ENCODE results near the gene MYLK3.

Gene MYLK3

GRCh38 chr16:46728806-46729205, 19.3 kb downstream of the MYLK3 start:
- H3K9me3 ChIP-seq = peaks cover 3% of the 10 kb centered on the region; the same call in 1 of the 2 replicates
- H3K4me1 ChIP-seq = no peaks in the 10 kb centered on the region
- H3K36me3 ChIP-seq (replicated peaks) = no peaks in the 10 kb centered on the region
- no peak overlapping the region for H3K4me3 ChIP-seq
- in situ Hi-C loops (cut with MboI; ENCODE audit: low sequenced_read_pairs) = no loop called here
- no peak for DNase-seq (ENCODE audit: low spot score in 2 of 2)
- H3K27me3 ChIP-seq (ENCODE audit: low read depth) = no peaks in the 10 kb centered on the region

- Histone ChIP-seq H3K4me3 (no peak overlapping the region), H3K9me3 (peaks cover 3% of the 10 kb centered on the region; the same call in 1 of the 2 replicates), H3K36me3 (replicated peaks) (no peaks in the 10 kb centered on the region), H3K4me1 (no peaks in the 10 kb centered on the region), H3K27me3 (ENCODE audit: low read depth) (no peaks in the 10 kb centered on the region)
- in situ Hi-C loops (cut with MboI; ENCODE audit: low sequenced_read_pairs) = no loop called here
- no peak for DNase-seq (ENCODE audit: low spot score in 2 of 2)
Observed at GRCh38 chr16:46727630-46728029, 20.5 kb downstream of the MYLK3 start.

- Histone ChIP-seq H3K36me3 (replicated peaks) (no peaks in the 10 kb centered on the region), H3K27me3 (ENCODE audit: low read depth) (no peaks in the 10 kb centered on the region), H3K9me3 (peaks cover 3% of the 10 kb centered on the region; the same call in 1 of the 2 replicates), H3K4me1 (no peaks in the 10 kb centered on the region), H3K4me3 (no peak overlapping the region)
- in situ Hi-C loops (cut with MboI; ENCODE audit: low sequenced_read_pairs) = no loop called here
- no peak for DNase-seq (ENCODE audit: low spot score in 2 of 2)
Observed at GRCh38 chr16:46727184-46727583, 21.0 kb downstream of the MYLK3 start.

- peaks cover 3% of the 10 kb centered on the region; the same call in 1 of the 2 replicates for H3K9me3 ChIP-seq
- no peaks in the 10 kb centered on the region for H3K36me3 ChIP-seq (replicated peaks)
- H3K27me3 ChIP-seq (ENCODE audit: low read depth) = no peaks in the 10 kb centered on the region
- H3K4me1 ChIP-seq = no peaks in the 10 kb centered on the region
- no peak overlapping the region for H3K4me3 ChIP-seq
- DNase-seq (ENCODE audit: low spot score in 2 of 2) = no peak
- in situ Hi-C loops (cut with MboI; ENCODE audit: low sequenced_read_pairs) = no loop called here
Observed at GRCh38 chr16:46721885-46722284, 26.3 kb downstream of the MYLK3 start.

GRCh38 chr16:46720619-46721018, 27.5 kb downstream of the MYLK3 start:
- Histone ChIP-seq H3K27me3 (ENCODE audit: low read depth) (no peaks in the 10 kb centered on the region), H3K36me3 (replicated peaks) (no peaks in the 10 kb centered on the region), H3K9me3 (no peaks in the 10 kb centered on the region), H3K4me3 (no peak overlapping the region), H3K4me1 (no peaks in the 10 kb centered on the region)
- DNase-seq (ENCODE audit: low spot score in 2 of 2) = no peak
- in situ Hi-C loops (cut with MboI; ENCODE audit: low sequenced_read_pairs) = no loop called here

GRCh38 chr16:46719528-46719927, 28.6 kb downstream of the MYLK3 start:
- in situ Hi-C loops (cut with MboI; ENCODE audit: low sequenced_read_pairs) = no loop called here

GRCh38 chr16:46718214-46718613, 29.9 kb downstream of the MYLK3 start:
- Histone ChIP-seq H3K27me3 (ENCODE audit: low read depth) (no peaks in the 10 kb centered on the region), H3K36me3 (replicated peaks) (no peaks in the 10 kb centered on the region), H3K9me3 (no peaks in the 10 kb centered on the region), H3K4me3 (no peak overlapping the region), H3K4me1 (no peaks in the 10 kb centered on the region)
- in situ Hi-C loops (cut with MboI; ENCODE audit: low sequenced_read_pairs) = no loop called here
- DNase-seq (ENCODE audit: low spot score in 2 of 2) = no peak

More at GRCh38 chr16:46719528-46719927, 28.6 kb downstream of the MYLK3 start:
- DNase-seq (ENCODE audit: low spot score in 2 of 2) = no peak
- Histone ChIP-seq H3K9me3 (no peaks in the 10 kb centered on the region), H3K36me3 (replicated peaks) (no peaks in the 10 kb centered on the region), H3K27me3 (ENCODE audit: low read depth) (no peaks in the 10 kb centered on the region), H3K4me3 (no peak overlapping the region), H3K4me1 (no peaks in the 10 kb centered on the region)

GRCh38 chr16:46717692-46718091, 30.5 kb downstream of the MYLK3 start:
- H3K9me3 ChIP-seq = no peaks in the 10 kb centered on the region
- no peaks in the 10 kb centered on the region for H3K27me3 ChIP-seq (ENCODE audit: low read depth)
- no peak overlapping the region for H3K4me3 ChIP-seq
- in situ Hi-C loops (cut with MboI; ENCODE audit: low sequenced_read_pairs) = no loop called here
- no peak for DNase-seq (ENCODE audit: low spot score in 2 of 2)
- no peaks in the 10 kb centered on the region for H3K36me3 ChIP-seq (replicated peaks)
- H3K4me1 ChIP-seq = no peaks in the 10 kb centered on the region

- Histone ChIP-seq H3K9me3 (no peaks in the 10 kb centered on the region), H3K27me3 (ENCODE audit: low read depth) (no peaks in the 10 kb centered on the region), H3K4me3 (no peak overlapping the region), H3K36me3 (replicated peaks) (no peaks in the 10 kb centered on the region), H3K4me1 (no peaks in the 10 kb centered on the region)
- DNase-seq (ENCODE audit: low spot score in 2 of 2) = no peak
- in situ Hi-C loops (cut with MboI; ENCODE audit: low sequenced_read_pairs) = no loop called here
Observed at GRCh38 chr16:46715769-46716305, 32.3 kb downstream of the MYLK3 start.

GRCh38 chr16:46714797-46715591, 33.1 kb downstream of the MYLK3 start:
- Histone ChIP-seq H3K36me3 (replicated peaks) (no peaks in the 10 kb centered on the region), H3K27me3 (ENCODE audit: low read depth) (no peaks in the 10 kb centered on the region), H3K9me3 (no peaks in the 10 kb centered on the region), H3K4me3 (no peak overlapping the region), H3K4me1 (no peaks in the 10 kb centered on the region)
- DNase-seq (ENCODE audit: low spot score in 2 of 2) = no peak
- in situ Hi-C loops (cut with MboI; ENCODE audit: low sequenced_read_pairs) = no loop called here

- Histone ChIP-seq H3K9me3 (no peaks in the 10 kb centered on the region), H3K36me3 (replicated peaks) (no peaks in the 10 kb centered on the region), H3K4me1 (no peaks in the 10 kb centered on the region), H3K27me3 (ENCODE audit: low read depth) (no peaks in the 10 kb centered on the region), H3K4me3 (no peak overlapping the region)
- in situ Hi-C loops (cut with MboI; ENCODE audit: low sequenced_read_pairs) = no loop called here
- DNase-seq (ENCODE audit: low spot score in 2 of 2) = no peak
Observed at GRCh38 chr16:46713634-46714033, 34.5 kb downstream of the MYLK3 start.

GRCh38 chr16:46712911-46713310, 35.2 kb downstream of the MYLK3 start:
- Histone ChIP-seq H3K27me3 (ENCODE audit: low read depth) (no peaks in the 10 kb centered on the region), H3K4me1 (no peaks in the 10 kb centered on the region), H3K36me3 (replicated peaks) (no peaks in the 10 kb centered on the region), H3K9me3 (no peaks in the 10 kb centered on the region), H3K4me3 (no peak overlapping the region)
- no peak for DNase-seq (ENCODE audit: low spot score in 2 of 2)
- in situ Hi-C loops (cut with MboI; ENCODE audit: low sequenced_read_pairs) = no loop called here

GRCh38 chr16:46711106-46712058, 36.8 kb downstream of the MYLK3 start:
- Histone ChIP-seq H3K4me3 (no peak overlapping the region), H3K36me3 (replicated peaks) (no peaks in the 10 kb centered on the region), H3K9me3 (no peaks in the 10 kb centered on the region), H3K4me1 (no peaks in the 10 kb centered on the region), H3K27me3 (ENCODE audit: low read depth) (no peaks in the 10 kb centered on the region)
- in situ Hi-C loops (cut with MboI; ENCODE audit: low sequenced_read_pairs) = no loop called here
- DNase-seq (ENCODE audit: low spot score in 2 of 2) = no peak

Data from HAP-1 (cell line).